ENCODE data around the gene C3AR1. TPM values are rescaled to one million over a fixed set of nuclear protein-coding genes. Genes with fewer than 3 reads are reported as not detected.
"Not testable (repeated sequence)": the region's sequence is repeated elsewhere in the genome, so short reads cannot be mapped to it uniquely, and the experiment has no call there.

C3AR1 gene
- total RNA-seq (2014; rRNA removed): 1.5 and 2.1 TPM in 2 replicates
- 0.32 TPM for polyA plus RNA-seq (2012)

- DNase-seq (ENCODE audit: low read depth): peak; percentile 63
Observed at GRCh38 chr12:8065991-8066594, at the start of gene C3AR1. Gene C3AR1 (minus strand): TSS chr12:8066359. CDS start chr12:8060185, 6,174 bp downstream.

GRCh38 chr12:8113117-8113516 lies 47.0 kb upstream of the C3AR1 start:
- DNase-seq (ENCODE audit: low read depth): not testable (repeated sequence)

GRCh38 chr12:8108808-8109398 lies 42.7 kb upstream of the C3AR1 start:
- peak; percentile 65 for DNase-seq (ENCODE audit: low read depth)

GRCh38 chr12:8099235-8099634 lies 33.1 kb upstream of the C3AR1 start:
- no peak for DNase-seq (ENCODE audit: low read depth)

GRCh38 chr12:8096281-8096915 lies 30.2 kb upstream of the C3AR1 start:
- no peak for DNase-seq (ENCODE audit: low read depth)

- no peak for DNase-seq (ENCODE audit: low read depth)
Observed at GRCh38 chr12:8093291-8093690, 27.1 kb upstream of the C3AR1 start.

GRCh38 chr12:8089716-8090115 lies 23.6 kb upstream of the C3AR1 start:
- no peak for DNase-seq (ENCODE audit: low read depth)

GRCh38 chr12:8089277-8089676 lies 23.1 kb upstream of the C3AR1 start:
- DNase-seq (ENCODE audit: low read depth): not testable (repeated sequence)

GRCh38 chr12:8088574-8088973 lies 22.4 kb upstream of the C3AR1 start:
- no peak for DNase-seq (ENCODE audit: low read depth)

- DNase-seq (ENCODE audit: low read depth): no peak
Observed at GRCh38 chr12:8087666-8088065, 21.5 kb upstream of the C3AR1 start.

GRCh38 chr12:8084351-8084750 lies 18.2 kb upstream of the C3AR1 start:
- not testable (repeated sequence) for DNase-seq (ENCODE audit: low read depth)

- DNase-seq (ENCODE audit: low read depth): no peak
Observed at GRCh38 chr12:8082808-8083100, 16.6 kb upstream of the C3AR1 start.

GRCh38 chr12:8081251-8081920 lies 15.2 kb upstream of the C3AR1 start:
- DNase-seq (ENCODE audit: low read depth): no peak

- no peak for DNase-seq (ENCODE audit: low read depth)
Observed at GRCh38 chr12:8080120-8080519, 14.0 kb upstream of the C3AR1 start.

- peak; percentile 51 for DNase-seq (ENCODE audit: low read depth)
Observed at GRCh38 chr12:8078916-8079315, 12.8 kb upstream of the C3AR1 start.

- DNase-seq (ENCODE audit: low read depth): peak; percentile 76
Observed at GRCh38 chr12:8078398-8078797, 12.2 kb upstream of the C3AR1 start.

- DNase-seq (ENCODE audit: low read depth): peak; percentile 70
Observed at GRCh38 chr12:8077207-8077606, 11.0 kb upstream of the C3AR1 start.

GRCh38 chr12:8076366-8076765 lies 10.2 kb upstream of the C3AR1 start:
- no peak for DNase-seq (ENCODE audit: low read depth)

- DNase-seq (ENCODE audit: low read depth): no peak
Observed at GRCh38 chr12:8075935-8076334, 9.8 kb upstream of the C3AR1 start.

- not testable (repeated sequence) for DNase-seq (ENCODE audit: low read depth)
Observed at GRCh38 chr12:8071820-8072219, 5.7 kb upstream of the C3AR1 start.

GRCh38 chr12:8069582-8069981 lies 3.4 kb upstream of the C3AR1 start:
- no peak for DNase-seq (ENCODE audit: low read depth)

GRCh38 chr12:8064131-8064530 lies 2.0 kb downstream of the C3AR1 start:
- no peak for DNase-seq (ENCODE audit: low read depth)

- DNase-seq (ENCODE audit: low read depth): no peak
Observed at GRCh38 chr12:8058506-8058905, 7.7 kb downstream of the C3AR1 start.

Data from LHCN-M2 (cell line).